ENCODE data around the gene TRANK1. TPM values are rescaled to one million over a fixed set of nuclear protein-coding genes. Genes with fewer than 3 reads are reported as not detected.

The TRANK1 gene
- total RNA-seq, 1 donor, result 42.4 TPM

DNA sequence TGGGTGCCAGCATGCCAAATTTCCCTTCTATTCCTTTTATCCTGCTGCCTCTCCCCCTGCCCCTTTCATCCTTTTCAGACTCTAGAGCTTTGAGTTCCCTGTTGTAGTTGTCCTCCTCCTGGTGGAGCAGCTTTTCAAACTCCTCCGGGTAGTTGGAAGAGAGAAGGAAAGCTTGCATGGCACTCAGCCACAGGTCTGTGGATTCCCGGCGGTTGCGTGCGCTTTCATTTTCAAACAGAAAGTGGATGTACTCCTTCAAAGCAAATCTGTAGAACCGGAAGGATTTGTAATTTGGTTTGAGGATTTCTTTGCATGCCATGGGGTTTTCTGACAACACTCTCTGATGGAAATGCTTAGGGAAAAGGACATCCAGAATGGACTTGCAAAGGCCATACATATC, 112.4 kb downstream of the TRANK1 start:
- no peaks in the 10 kb centered on the region for H3K27me3 ChIP-seq (ENCODE audit: insufficient read depth, low read length)
- no peaks in the 10 kb centered on the region for H3K4me1 ChIP-seq (ENCODE audit: insufficient read depth, low read length)
- H3K4me3 ChIP-seq (ENCODE audit: low read length), result no peak overlapping the region
- H3K9me3 ChIP-seq (ENCODE audit: low read depth, low read length), result no peaks in the 10 kb centered on the region

DNA sequence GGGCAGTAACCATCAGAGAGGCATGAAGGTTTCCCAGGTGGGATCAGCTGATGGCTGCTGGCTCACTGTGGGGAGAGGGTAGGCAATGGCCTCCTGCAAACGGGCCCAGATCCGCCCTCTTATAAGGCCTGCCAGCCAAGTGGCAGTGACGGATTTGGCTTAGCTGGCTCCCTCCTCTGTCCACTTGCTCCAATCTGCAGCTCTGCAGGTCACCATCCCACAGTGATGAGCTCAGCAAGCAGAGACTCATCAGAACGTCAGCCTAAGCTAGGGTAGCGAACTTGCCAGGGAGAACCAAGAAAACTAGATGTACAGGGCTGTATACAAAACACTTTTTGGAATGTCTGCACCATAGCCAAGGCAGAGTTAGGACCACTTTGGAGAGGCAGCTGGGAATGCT, 117.7 kb downstream of the TRANK1 start:
- Histone ChIP-seq H3K4me3 (ENCODE audit: low read length) (no peak overlapping the region), H3K27me3 (ENCODE audit: insufficient read depth, low read length) (no peaks in the 10 kb centered on the region), H3K9me3 (ENCODE audit: low read depth, low read length) (no peaks in the 10 kb centered on the region), H3K4me1 (ENCODE audit: insufficient read depth, low read length) (no peaks in the 10 kb centered on the region)

DNA sequence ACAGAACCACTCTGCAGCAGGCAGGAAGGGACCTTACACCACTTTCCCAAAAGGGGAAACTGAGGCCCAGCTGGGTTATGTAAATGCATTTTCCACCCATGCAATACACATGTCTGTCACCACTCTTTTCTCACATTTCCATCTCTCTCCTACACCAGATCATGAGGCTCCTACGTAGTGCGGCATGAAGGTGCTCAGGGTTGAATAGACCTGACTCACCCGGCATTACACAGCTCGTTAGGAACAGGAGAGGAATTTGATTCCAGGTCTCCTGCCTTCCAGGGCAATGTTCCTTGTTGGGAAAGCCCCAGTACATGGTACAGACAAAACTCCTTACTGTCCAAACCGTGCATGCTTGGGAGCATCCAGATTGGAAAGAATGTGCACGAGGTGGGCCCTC, 118.6 kb downstream of the TRANK1 start:
- Histone ChIP-seq H3K4me1 (ENCODE audit: insufficient read depth, low read length) (no peaks in the 10 kb centered on the region), H3K9me3 (ENCODE audit: low read depth, low read length) (no peaks in the 10 kb centered on the region), H3K4me3 (ENCODE audit: low read length) (no peak overlapping the region), H3K27me3 (ENCODE audit: insufficient read depth, low read length) (no peaks in the 10 kb centered on the region)

DNA sequence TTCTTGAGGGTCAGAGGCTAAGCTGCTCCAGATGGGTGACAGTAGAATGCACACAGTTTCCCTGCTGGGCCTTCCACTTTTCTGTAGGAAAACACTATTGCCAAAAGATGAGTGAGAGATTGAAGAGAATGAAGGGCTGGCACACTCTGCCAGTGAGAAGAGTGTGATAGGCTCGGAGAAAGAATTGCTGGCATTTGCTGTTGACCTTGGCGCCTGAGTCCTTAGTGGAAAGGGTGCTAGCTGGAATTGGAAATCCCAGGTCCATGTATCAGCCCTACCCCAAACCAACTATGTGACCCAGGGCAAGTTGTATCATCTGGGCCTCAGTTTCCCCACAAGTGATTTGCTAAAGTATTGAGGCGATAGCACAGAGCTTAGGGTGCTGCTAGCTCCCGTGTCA, 120.4 kb downstream of the TRANK1 start:
- Histone ChIP-seq H3K4me1 (ENCODE audit: insufficient read depth, low read length) (no peaks in the 10 kb centered on the region), H3K9me3 (ENCODE audit: low read depth, low read length) (no peaks in the 10 kb centered on the region), H3K27me3 (ENCODE audit: insufficient read depth, low read length) (no peaks in the 10 kb centered on the region), H3K4me3 (ENCODE audit: low read length) (no peak overlapping the region)

DNA sequence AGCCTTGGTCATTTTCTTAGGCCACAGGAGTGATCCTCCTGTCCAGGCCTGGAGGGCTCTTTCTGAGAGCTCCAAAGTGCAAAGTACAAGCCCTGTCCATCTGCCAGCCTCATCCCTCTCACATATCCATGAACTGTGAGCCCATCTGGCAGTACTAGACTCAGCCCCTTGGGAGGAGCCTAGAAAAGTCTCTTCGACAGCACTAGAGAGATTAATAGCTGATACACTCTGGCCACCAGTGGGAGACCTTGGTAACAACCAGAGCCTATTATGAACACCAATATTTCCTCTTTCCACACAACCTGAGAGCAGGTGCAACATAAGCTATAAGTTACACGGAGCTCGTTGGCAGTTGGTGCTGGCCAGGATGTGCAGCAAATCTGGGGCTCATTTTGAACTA, 121.0 kb downstream of the TRANK1 start:
- Histone ChIP-seq H3K4me3 (ENCODE audit: low read length) (no peak overlapping the region), H3K27me3 (ENCODE audit: insufficient read depth, low read length) (no peaks in the 10 kb centered on the region), H3K4me1 (ENCODE audit: insufficient read depth, low read length) (no peaks in the 10 kb centered on the region), H3K9me3 (ENCODE audit: low read depth, low read length) (no peaks in the 10 kb centered on the region)

DNA sequence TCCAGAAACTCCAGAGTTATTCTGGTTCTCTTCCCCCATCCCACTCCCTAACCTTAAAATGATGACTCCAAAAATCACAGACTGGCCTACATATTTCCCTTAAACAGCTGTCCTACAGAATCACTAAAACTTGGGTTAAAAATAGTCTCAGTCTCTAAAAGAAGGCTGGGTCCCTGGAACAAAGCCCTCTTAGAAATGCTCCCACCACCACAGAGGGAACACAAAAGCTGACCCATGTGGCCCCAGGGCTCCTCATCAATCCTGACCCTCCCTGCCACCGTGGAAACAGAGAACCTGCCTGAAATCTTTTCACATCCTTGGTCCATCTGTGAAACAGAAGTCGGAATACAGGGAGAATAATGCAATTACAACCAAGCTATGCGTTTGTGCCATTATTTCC, 124.8 kb downstream of the TRANK1 start:
- H3K9me3 ChIP-seq (ENCODE audit: low read depth, low read length), result no peaks in the 10 kb centered on the region
- no peaks in the 10 kb centered on the region for H3K27me3 ChIP-seq (ENCODE audit: insufficient read depth, low read length)
- no peak overlapping the region for H3K4me3 ChIP-seq (ENCODE audit: low read length)
- no peaks in the 10 kb centered on the region for H3K4me1 ChIP-seq (ENCODE audit: insufficient read depth, low read length)

DNA sequence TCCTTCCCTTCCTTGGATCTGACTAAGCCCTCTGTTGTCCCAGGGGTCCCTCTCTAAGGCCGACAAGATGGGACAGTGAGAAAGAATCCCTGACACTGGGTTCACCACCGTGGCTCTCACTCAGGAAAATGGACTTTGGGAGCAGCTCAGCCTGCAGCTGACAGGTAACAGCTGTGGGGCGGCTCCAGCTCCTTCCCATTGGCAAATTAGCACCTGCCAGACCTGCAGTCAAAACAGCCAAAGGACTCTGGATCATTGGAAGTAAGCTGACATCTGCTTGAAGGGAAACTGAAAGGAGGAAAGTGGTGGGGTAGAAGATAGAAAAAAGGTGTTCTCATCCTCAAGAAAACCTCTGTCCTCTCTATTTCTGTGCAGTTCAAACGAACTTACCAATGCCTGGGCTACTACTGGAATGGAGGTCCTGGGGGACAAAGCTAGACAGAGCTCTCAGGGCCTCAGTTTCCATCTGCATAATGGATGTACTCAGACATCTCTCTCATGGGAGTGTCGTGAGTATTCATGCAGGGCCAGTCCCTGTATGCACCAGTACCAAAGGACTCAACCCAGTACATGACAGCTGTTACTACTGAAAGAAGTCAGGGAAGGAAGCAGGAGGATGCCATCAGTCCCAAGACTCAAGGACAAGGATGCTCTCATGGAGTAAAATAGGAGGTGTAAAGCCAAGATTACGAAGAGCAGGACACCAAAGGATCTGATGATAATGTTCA, 126.9 kb downstream of the TRANK1 start:
- Histone ChIP-seq H3K4me1 (ENCODE audit: insufficient read depth, low read length) (no peaks in the 10 kb centered on the region), H3K9me3 (ENCODE audit: low read depth, low read length) (no peaks in the 10 kb centered on the region), H3K4me3 (ENCODE audit: low read length) (no peak overlapping the region), H3K27me3 (ENCODE audit: insufficient read depth, low read length) (no peaks in the 10 kb centered on the region)

DNA sequence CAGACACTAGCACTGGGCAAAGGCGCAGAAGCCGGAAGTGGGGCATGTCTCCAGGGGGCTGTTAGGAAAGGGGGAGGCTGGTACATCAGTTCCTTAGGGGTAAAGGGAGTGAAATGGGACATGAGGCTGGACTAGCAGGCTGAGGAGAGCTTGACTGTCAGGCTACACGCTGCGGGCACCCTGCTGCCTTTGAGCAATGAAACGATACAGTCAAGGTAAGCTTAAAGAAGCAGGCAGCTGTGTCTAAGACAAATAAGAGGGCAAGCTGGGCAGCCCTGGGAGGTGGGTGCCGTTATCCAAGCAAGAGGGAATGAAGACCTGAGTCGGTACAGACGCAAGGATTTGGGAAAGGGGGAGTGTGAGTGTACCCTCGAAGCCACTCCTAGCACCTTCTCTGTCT, 129.5 kb downstream of the TRANK1 start:
- Histone ChIP-seq H3K9me3 (ENCODE audit: low read depth, low read length) (no peaks in the 10 kb centered on the region), H3K4me1 (ENCODE audit: insufficient read depth, low read length) (no peaks in the 10 kb centered on the region), H3K27me3 (ENCODE audit: insufficient read depth, low read length) (no peaks in the 10 kb centered on the region), H3K4me3 (ENCODE audit: low read length) (no peak overlapping the region)

DNA sequence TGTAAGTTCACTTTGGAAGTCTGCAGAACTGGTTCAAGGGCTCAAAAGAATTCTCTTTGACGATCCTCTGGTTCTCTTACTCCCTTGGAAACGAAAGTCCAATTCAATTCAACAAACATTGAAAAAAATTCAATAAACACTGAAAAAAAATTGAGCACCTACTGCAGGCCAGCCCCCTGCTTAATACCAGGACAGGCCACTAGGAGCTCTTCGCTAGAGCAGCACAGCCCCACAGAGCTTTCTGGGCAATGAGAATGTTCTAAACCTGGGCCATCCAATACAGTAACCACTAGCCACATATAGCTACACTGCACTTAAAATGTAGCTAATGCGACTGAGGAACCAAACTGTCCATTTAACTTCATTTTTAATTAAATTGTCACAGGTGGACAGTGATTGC, 130.1 kb downstream of the TRANK1 start:
- Histone ChIP-seq H3K27me3 (ENCODE audit: insufficient read depth, low read length) (no peaks in the 10 kb centered on the region), H3K4me3 (ENCODE audit: low read length) (no peak overlapping the region), H3K4me1 (ENCODE audit: insufficient read depth, low read length) (no peaks in the 10 kb centered on the region), H3K9me3 (ENCODE audit: low read depth, low read length) (no peaks in the 10 kb centered on the region)

DNA sequence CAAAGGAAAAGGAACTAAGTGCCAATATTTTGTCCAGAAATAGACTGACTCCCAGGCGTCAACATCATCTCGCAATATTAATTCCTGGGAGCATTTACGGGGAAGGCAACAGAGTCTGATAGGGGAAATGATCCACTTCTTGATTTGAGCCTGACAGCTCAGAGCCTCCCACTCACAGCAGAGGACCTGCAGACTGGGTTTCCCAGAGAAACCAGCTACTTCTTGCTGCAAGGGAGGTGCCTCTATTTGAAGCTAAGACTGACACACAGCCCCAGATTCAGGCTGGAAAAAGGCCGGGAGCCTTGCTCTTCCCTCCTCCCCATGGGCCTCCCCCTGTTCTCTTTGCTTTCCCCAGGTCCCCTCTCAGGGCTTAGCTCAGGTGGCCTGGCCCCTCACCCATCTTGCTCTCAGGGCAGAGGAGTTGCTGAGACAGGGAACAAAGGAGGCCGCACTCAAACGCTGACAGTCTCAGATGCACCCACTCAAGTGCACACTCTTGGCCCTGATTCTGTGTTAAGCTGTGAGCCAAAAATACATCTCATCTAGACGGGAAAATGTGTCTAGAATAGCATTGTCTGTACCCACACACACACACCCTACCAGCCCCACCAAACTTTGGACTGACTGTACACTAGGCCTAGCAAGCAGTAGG, 130.7 kb downstream of the TRANK1 start:
- no peaks in the 10 kb centered on the region for H3K9me3 ChIP-seq (ENCODE audit: low read depth, low read length)
- H3K27me3 ChIP-seq (ENCODE audit: insufficient read depth, low read length), result no peaks in the 10 kb centered on the region
- H3K4me3 ChIP-seq (ENCODE audit: low read length), result no peak overlapping the region
- H3K4me1 ChIP-seq (ENCODE audit: insufficient read depth, low read length), result no peaks in the 10 kb centered on the region

DNA sequence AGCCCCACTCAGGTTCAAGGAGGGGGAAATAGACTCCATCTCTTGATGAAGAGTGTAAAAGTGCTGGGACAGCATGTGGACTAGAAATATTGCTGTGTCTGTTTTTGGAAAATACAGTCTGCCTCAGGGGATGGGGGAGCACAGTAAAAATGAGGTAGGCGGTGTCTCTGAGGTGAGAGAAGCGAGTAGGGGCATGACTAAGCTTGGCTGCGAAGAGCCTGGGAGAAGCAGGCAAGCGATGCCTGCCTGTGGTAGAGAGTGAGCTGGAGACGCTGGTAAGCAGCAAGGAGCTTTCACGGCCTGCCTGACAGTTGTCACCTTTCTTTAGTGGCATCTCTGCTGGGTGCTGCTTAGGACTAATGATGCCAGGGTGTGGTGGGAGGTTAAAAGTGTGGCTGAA, 131.5 kb downstream of the TRANK1 start:
- Histone ChIP-seq H3K4me1 (ENCODE audit: insufficient read depth, low read length) (no peaks in the 10 kb centered on the region), H3K9me3 (ENCODE audit: low read depth, low read length) (no peaks in the 10 kb centered on the region), H3K4me3 (ENCODE audit: low read length) (no peak overlapping the region), H3K27me3 (ENCODE audit: insufficient read depth, low read length) (no peaks in the 10 kb centered on the region)

DNA sequence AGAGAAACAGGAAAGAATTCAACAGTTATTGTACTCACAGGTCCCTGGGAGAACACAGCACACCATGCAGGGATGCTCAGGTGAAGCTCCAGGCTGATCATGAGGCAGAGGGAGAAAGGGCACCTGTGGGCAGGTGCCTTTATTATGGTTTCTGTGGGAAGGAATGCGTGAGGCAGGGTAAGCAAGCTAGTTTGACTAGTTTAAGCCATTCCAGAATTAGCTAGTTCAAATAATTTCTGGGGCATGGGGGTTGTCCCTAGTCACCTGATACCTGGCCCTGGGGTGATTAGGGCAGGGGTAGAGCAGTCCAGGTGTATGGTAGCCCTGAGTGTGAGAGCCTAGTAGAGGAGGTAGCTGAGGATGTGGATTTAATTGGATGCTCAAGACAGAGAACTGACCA, 132.6 kb downstream of the TRANK1 start:
- no peak overlapping the region for H3K4me3 ChIP-seq (ENCODE audit: low read length)
- H3K4me1 ChIP-seq (ENCODE audit: insufficient read depth, low read length), result no peaks in the 10 kb centered on the region
- H3K9me3 ChIP-seq (ENCODE audit: low read depth, low read length), result no peaks in the 10 kb centered on the region
- no peaks in the 10 kb centered on the region for H3K27me3 ChIP-seq (ENCODE audit: insufficient read depth, low read length)

DNA sequence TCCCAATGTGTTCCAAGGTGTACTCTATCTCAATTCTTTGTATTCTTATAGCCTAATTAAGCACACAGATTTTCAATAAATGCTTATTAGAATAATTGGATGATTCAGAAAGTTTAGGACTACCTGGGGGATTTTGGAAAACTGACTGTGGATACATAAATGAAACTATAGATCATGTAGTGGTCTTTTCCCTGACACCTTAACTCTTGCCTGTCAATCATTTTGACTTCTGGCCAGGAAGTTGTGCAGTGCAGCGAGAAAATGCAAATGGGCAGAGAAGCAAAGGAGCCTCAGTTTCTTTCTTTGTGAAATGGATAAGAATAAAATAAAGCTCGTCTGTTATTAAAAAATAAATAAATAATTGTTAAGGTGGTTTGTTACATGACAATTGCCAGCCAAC, 133.1 kb downstream of the TRANK1 start:
- H3K9me3 ChIP-seq (ENCODE audit: low read depth, low read length), result no peaks in the 10 kb centered on the region
- H3K27me3 ChIP-seq (ENCODE audit: insufficient read depth, low read length), result no peaks in the 10 kb centered on the region
- H3K4me3 ChIP-seq (ENCODE audit: low read length), result no peak overlapping the region
- no peaks in the 10 kb centered on the region for H3K4me1 ChIP-seq (ENCODE audit: insufficient read depth, low read length)

DNA sequence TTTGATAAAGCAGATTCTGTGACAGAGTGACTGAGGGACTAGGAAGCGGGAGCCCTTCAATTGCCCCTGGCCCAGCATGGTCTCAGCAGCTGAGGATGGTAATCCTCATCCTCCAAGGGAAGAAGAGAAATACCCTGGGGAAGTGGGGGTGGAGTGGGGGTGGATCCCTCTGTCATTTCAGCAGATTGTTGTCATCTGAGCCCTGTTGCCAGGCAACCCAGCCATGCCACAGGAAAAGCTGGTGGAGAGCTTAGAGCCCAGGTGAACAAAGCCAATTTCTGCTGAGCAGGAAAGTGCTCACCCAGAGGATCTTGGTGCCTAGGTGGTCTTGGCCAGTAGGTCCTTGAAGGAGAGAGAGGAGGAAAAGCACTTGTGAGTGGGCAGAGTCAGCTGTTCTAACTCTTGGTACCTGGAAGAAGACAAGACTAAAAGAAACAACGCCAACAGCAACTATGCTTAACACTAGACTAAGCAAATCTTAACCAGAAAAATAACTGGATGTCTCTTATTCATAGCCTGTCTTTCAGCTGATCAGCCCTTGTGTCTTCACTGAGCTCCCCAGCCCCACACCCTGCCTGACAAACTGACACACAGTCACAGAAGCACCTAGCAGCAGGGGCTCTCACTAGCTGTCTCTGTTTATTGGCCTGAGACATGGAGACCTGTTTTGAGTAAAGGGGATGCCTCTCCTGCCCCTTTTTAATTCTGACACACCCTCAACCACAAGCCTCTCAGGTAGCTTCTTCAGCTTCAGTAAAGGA, 140.4 kb downstream of the TRANK1 start:
- Histone ChIP-seq H3K9me3 (ENCODE audit: low read depth, low read length) (peaks cover 9% of the 10 kb centered on the region), H3K27me3 (ENCODE audit: insufficient read depth, low read length) (peaks cover 3% of the 10 kb centered on the region), H3K4me3 (ENCODE audit: low read length) (no peak overlapping the region), H3K4me1 (ENCODE audit: insufficient read depth, low read length) (no peaks in the 10 kb centered on the region)

DNA sequence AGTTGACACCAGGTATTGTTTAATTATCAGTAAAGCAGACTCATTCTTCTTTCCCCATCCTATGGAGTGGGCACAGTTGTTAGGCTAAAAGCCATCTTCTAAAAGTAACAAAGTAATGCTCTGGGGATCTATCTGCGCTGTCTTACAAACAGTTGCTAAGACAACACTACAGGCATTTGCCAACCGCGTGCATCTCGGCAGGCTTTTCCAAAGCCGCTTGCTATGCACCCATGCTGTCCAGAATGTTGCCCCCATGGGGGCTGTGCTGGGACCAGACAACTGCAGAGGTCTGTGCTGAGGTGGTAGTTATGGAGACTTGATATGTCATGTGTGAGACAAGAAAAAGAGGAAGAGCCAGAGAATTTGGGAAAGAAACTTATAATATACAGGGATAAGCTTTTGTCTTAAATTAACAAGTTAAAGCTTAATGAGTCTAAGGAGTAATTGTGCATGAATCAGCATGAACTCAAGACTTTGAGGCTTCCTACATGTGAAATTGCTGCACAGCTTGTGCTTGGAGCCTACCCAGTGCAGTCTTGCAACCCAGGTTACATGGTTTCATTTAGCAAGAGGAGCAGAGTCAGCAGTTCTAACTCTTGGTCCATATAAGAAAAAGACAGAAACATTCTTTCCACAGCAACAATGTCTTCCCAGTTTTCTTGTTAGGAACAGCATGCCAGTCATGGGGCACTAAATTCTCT, 141.6 kb downstream of the TRANK1 start:
- H3K9me3 ChIP-seq (ENCODE audit: low read depth, low read length), result peaks cover 9% of the 10 kb centered on the region
- no peak overlapping the region for H3K4me3 ChIP-seq (ENCODE audit: low read length)
- peaks cover 3% of the 10 kb centered on the region for H3K27me3 ChIP-seq (ENCODE audit: insufficient read depth, low read length)
- H3K4me1 ChIP-seq (ENCODE audit: insufficient read depth, low read length), result no peaks in the 10 kb centered on the region
